H1 (cell line): ENCODE measurements around the gene MCM3. TPM values are rescaled to one million over a fixed set of nuclear protein-coding genes. Genes with fewer than 3 reads are reported as not detected.

Experiments
- CTCF ChIA-PET: fragments of 300-600 bp; sonication (Branson Sonifier 250); formaldehyde crosslinking; loops from one replicate; lab custom pipeline; 2021; ENCODE audit not compliant: partially characterized antibody; lab: Charles Lee
- POLR2A ChIA-PET: fragments of 300-600 bp; sonication (Branson Sonifier 250); formaldehyde crosslinking; loops from one replicate; lab custom pipeline; 2021; ENCODE audit warnings: inconsistent platforms; ENCODE audit not compliant: partially characterized antibody; lab: Charles Lee
- DNase-seq, 2 experiments: peaks; one replicate each; pipeline versions ENCODE4 v3.0.0 to v3.0.0-alpha.2; 2010 to 2022; ENCODE audit warnings: low spot score in 2 of 2, low read depth in 1 of 2, mixed read lengths in 1 of 2
- FAIRE-seq: peaks from 2 replicates; lab custom pipeline; 2011; peaks lifted over from hg19 to GRCh38; lab: Jason Lieb, UNC
- H2AFZ ChIP-seq: 2 replicates; pipeline ENCODE4 v1.8.1; 2012; ENCODE audit warnings: low read length, inconsistent platforms
- H2AK5ac ChIP-seq: 2 replicates; pipeline ENCODE4 v1.6.1; 2013; ENCODE audit warnings: low read depth, low read length
- H2BK120ac ChIP-seq: replicated peaks from 2 replicates; pipeline ENCODE3; 2013; ENCODE audit warnings: low read depth, low read length, inconsistent platforms
- H2BK12ac ChIP-seq: 2 replicates; pipeline ENCODE4 v1.6.1; 2013; ENCODE audit warnings: low read depth, low read length
- H2BK15ac ChIP-seq: 2 replicates; pipeline ENCODE4 v1.6.1; 2013; ENCODE audit warnings: low read length
- H2BK20ac ChIP-seq: 2 replicates; pipeline ENCODE4 v1.6.1; 2013; ENCODE audit warnings: low read length
- H2BK5ac ChIP-seq: 2 replicates; pipeline ENCODE4 v1.6.1; 2013; ENCODE audit warnings: low read depth, low read length
- H3K14ac ChIP-seq: 2 replicates; pipeline ENCODE4 v1.6.1; 2013; ENCODE audit warnings: inconsistent platforms; ENCODE audit not compliant: insufficient read length
- H3K18ac ChIP-seq: 2 replicates; pipeline ENCODE4 v1.6.1; 2013; ENCODE audit warnings: low read length; ENCODE audit errors: extremely low read depth
- H3K23ac ChIP-seq: 2 replicates; pipeline ENCODE4 v1.6.1; 2013; ENCODE audit warnings: inconsistent platforms; ENCODE audit not compliant: insufficient read length
- H3K23me2 ChIP-seq: 2 replicates; pipeline ENCODE4 v1.6.1; 2013; ENCODE audit warnings: low read depth, low read length
- H3K27ac ChIP-seq: 2 replicates; pipeline ENCODE4 v1.6.1; 2011; ENCODE audit warnings: low read depth, low read length, inconsistent platforms
- H3K27me3 ChIP-seq, 4 experiments: replicated peaks in 1 of 4; 1 replicate in 1 of 4; 2 replicates in 3 of 4; pipeline versions ENCODE4 v1.6.1 to v1.8.1; 2011 to 2013; ENCODE audit warnings: low read length in 3 of 4, mild to moderate bottlenecking in 3 of 4, inconsistent platforms in 2 of 4, mixed read lengths in 2 of 4, moderate library complexity in 1 of 4; ENCODE audit not compliant: control insufficient read depth in 3 of 4, insufficient read depth in 3 of 4; ENCODE audit errors: extremely low read depth in 1 of 4
- H3K36me3 ChIP-seq, 4 experiments: 2 replicates each; pipeline versions ENCODE4 v1.6.1 to v1.8.1; 2011 to 2013; ENCODE audit warnings: mild to moderate bottlenecking in 4 of 4, low read length in 3 of 4, moderate library complexity in 2 of 4, control low read depth in 1 of 4, inconsistent platforms in 1 of 4; ENCODE audit not compliant: insufficient read depth in 4 of 4, control insufficient read depth in 2 of 4
- H3K4ac ChIP-seq: replicated peaks from 2 replicates; pipeline ENCODE3; 2013; ENCODE audit warnings: low read length, low read depth, mixed read lengths, inconsistent platforms; ENCODE audit not compliant: insufficient read length
- H3K4me1 ChIP-seq, 4 experiments: replicated peaks in 1 of 4; 1 replicate in 1 of 4; 2 replicates in 3 of 4; pipeline versions ENCODE4 v1.6.1 to v1.8.1; 2011 to 2013; ENCODE audit warnings: low read length in 3 of 4, inconsistent platforms in 2 of 4, mixed read lengths in 1 of 4; ENCODE audit not compliant: insufficient read depth in 4 of 4, control insufficient read depth in 3 of 4
- H3K4me2 ChIP-seq, 2 experiments: 2 replicates each; pipeline versions ENCODE4 v1.6.1 to v1.8.1; 2011 to 2013; ENCODE audit warnings: low read depth in 2 of 2, low read length in 2 of 2, control low read depth in 1 of 2, inconsistent platforms in 1 of 2, mild to moderate bottlenecking in 1 of 2; ENCODE audit not compliant: insufficient read depth in 1 of 2
- H3K4me3 ChIP-seq, 4 experiments: fragments of 200-600, 300-600 bp in 1 of 4; sonication (generic), shearing (Covaris generic), sonication (Bioruptor Twin) in 1 of 4; 2 replicates each; pipeline versions ENCODE4 v1.5.1 to v1.8.1; 2011 to 2016; ENCODE audit warnings: low read length in 4 of 4, low read depth in 3 of 4, control low read depth in 2 of 4, inconsistent platforms in 2 of 4, mild to moderate bottlenecking in 2 of 4, mixed read lengths in 1 of 4, moderate library complexity in 1 of 4; ENCODE audit not compliant: insufficient read depth in 2 of 4; ENCODE audit errors: extremely low read depth in 1 of 4
- H3K56ac ChIP-seq: replicated peaks from 2 replicates; pipeline ENCODE3; 2013; ENCODE audit warnings: low read depth, mild to moderate bottlenecking, mixed read lengths, low read length, inconsistent platforms; ENCODE audit not compliant: insufficient read length
- H3K79me1 ChIP-seq: 2 replicates; pipeline ENCODE4 v1.6.1; 2013; ENCODE audit warnings: low read depth, low read length, control low read depth
- H3K79me2 ChIP-seq, 2 experiments: 2 replicates each; pipeline versions ENCODE4 v1.6.1 to v1.8.1; 2012 to 2013; ENCODE audit warnings: low read length in 2 of 2, mild to moderate bottlenecking in 2 of 2, inconsistent platforms in 1 of 2; ENCODE audit not compliant: insufficient read depth in 2 of 2, control insufficient read depth in 1 of 2
- H3K9ac ChIP-seq, 4 experiments: replicated peaks in 1 of 4; 1 replicate in 1 of 4; 2 replicates in 3 of 4; pipeline versions ENCODE4 v1.6.1 to v1.8.1; 2011 to 2013; ENCODE audit warnings: low read depth in 3 of 4, low read length in 3 of 4, control low read depth in 2 of 4, mild to moderate bottlenecking in 2 of 4, moderate library complexity in 2 of 4, inconsistent platforms in 1 of 4; ENCODE audit errors: extremely low read depth in 1 of 4
- H3K9me3 ChIP-seq, 2 experiments: 2 replicates each; pipeline versions ENCODE4 v1.6.1 to v1.8.1; 2012 to 2013; ENCODE audit warnings: mild to moderate bottlenecking in 2 of 2, moderate library complexity in 2 of 2, control low read depth in 1 of 2, inconsistent platforms in 1 of 2, low read depth in 1 of 2, low read length in 1 of 2, mixed read lengths in 1 of 2; ENCODE audit not compliant: insufficient read depth in 2 of 2
- H4K20me1 ChIP-seq, 2 experiments: replicated peaks in 1 of 2; 2 replicates each; pipeline versions ENCODE3 to v1.8.1; 2011 to 2013; ENCODE audit warnings: inconsistent platforms in 2 of 2, low read length in 2 of 2, mild to moderate bottlenecking in 1 of 2; ENCODE audit not compliant: insufficient read depth in 2 of 2, control insufficient read depth in 1 of 2
- H4K5ac ChIP-seq: 2 replicates; pipeline ENCODE4 v1.6.1; 2013; ENCODE audit warnings: low read length, low read depth, mixed read lengths, inconsistent platforms; ENCODE audit not compliant: insufficient read length
- H4K8ac ChIP-seq: 2 replicates; pipeline ENCODE4 v1.8.0; 2013; ENCODE audit warnings: mild to moderate bottlenecking, moderate library complexity, low read length, inconsistent platforms; ENCODE audit not compliant: insufficient read depth; ENCODE audit errors: extremely low read depth
- H4K91ac ChIP-seq: replicated peaks from 2 replicates; pipeline ENCODE3; 2013; ENCODE audit warnings: low read length, mixed read lengths, inconsistent platforms; ENCODE audit not compliant: insufficient read length
- POLR2A ChIP-seq, 2 experiments: IDR thresholded peaks; 1 replicate in 1 of 2; 2 replicates in 1 of 2; pipeline ENCODE4 v1.6.1; 2011; ENCODE audit warnings: low read depth in 2 of 2, low read length in 2 of 2, mild to moderate bottlenecking in 2 of 2; ENCODE audit errors: control extremely low read depth in 1 of 2
- RAD21 ChIP-seq, 2 experiments: IDR thresholded peaks in 1 of 2; conservative IDR thresholded peaks in 1 of 2; 2 replicates each; pipeline ENCODE4 v1.6.1; 2011; ENCODE audit warnings: low read depth in 2 of 2, low read length in 2 of 2, improper control_type of control experiment in 1 of 2, inconsistent platforms in 1 of 2, mild to moderate bottlenecking in 1 of 2, moderate library complexity in 1 of 2
- WGBS, 2 experiments: shearing (Covaris generic) in 1 of 2; methylation state at CpG; one replicate each; pipeline versions ENCODE4 v1.1.6 to v1.1.7; 2013 to 2015; ENCODE audit warnings: low lambda C conversion rate in 2 of 2, mixed read lengths in 2 of 2, inconsistent platforms in 1 of 2, low coverage in 1 of 2, missing lambda C conversion rate in 1 of 2; ENCODE audit not compliant: insufficient replicate concordance in 2 of 2, insufficient coverage in 1 of 2, insufficient read length in 1 of 2; ENCODE audit errors: extremely low coverage in 1 of 2, missing lambda C conversion rate in 1 of 2; 5-methylcytosine and 5-hydroxymethylcytosine counted together
- polyA plus RNA-seq, 7 experiments: library from polyadenylated mRNA; depleted of rRNA in 3 of 7; stranded (reverse) in 5 of 7; unstranded in 2 of 7; fragments of >200 nt in 5 of 7; fragments of 200-250 nt in 2 of 7; gene quantifications; 1 replicate in 5 of 7; 2 replicates in 1 of 7; 4 replicates in 1 of 7; pipeline versions ENCODE4 v1.2.1 to v1.2.3, GENCODE V29; 2011 to 2013; ENCODE audit warnings: missing spikeins in 2 of 7, mixed read lengths in 2 of 7
- total RNA-seq: library from RNA; stranded (reverse); fragmentation: NEBNext Ultra II Directional; extraction: Animal tissue kit (Norgen Biotek cat#: 25700); gene quantifications from 2 replicates; pipeline ENCODE4 v1.2.1, GENCODE V29; 2021

Gene MCM3
- total and polyA plus RNA-seq, 2 of the 8 experiments (the other 6 are each of a cell fraction or from before 2014, with no cell fraction given) = 275 to 293 TPM

- H3K23me2 ChIP-seq = no peaks in the 10 kb centered on the region
- peaks cover 0 to 2% of the 10 kb centered on the region in 2 experiments for H4K20me1 ChIP-seq
- DNase-seq = no peak
- 87% methylated on average over 6 of the region's 6 CpGs; no CpG with 5 or more reads in 1 of the 2 experiments for WGBS, 2 experiments
- H3K14ac ChIP-seq = no peak overlapping the region
- H3K27ac ChIP-seq = no peak overlapping the region; the same call in 1 of the 2 replicates
- no peak overlapping the region for H2BK120ac ChIP-seq
- H3K23ac ChIP-seq = no peak overlapping the region
- FAIRE-seq = no peak
- H2BK15ac ChIP-seq = no peak overlapping the region
- H4K8ac ChIP-seq = no peak overlapping the region
- H3K4me2 ChIP-seq = no peak overlapping the region
- POLR2A ChIA-PET = interaction anchor here (0.9 to 15.5 kb wide), 10 partner anchors 9 to 183 kb away, joined by 3 to 198 read pairs (median 5); partner anchors contain the start of gene MCM3
- no peaks in the 10 kb centered on the region; a peak in 1 of 7 replicates for H3K4me1 ChIP-seq
- H3K4ac ChIP-seq = no peak overlapping the region
- no peaks in the 10 kb centered on the region for H3K79me1 ChIP-seq
- no peak overlapping the region for H2AFZ ChIP-seq
- 0 out of 4 replicates have a peak, but pooled peaks cover 0 to under 1% of the 10 kb centered on the region in 2 experiments for H3K9me3 ChIP-seq
- H4K5ac ChIP-seq = no peak overlapping the region
- H4K91ac ChIP-seq = no peak overlapping the region
- no peak overlapping the region for H2BK12ac ChIP-seq
- no peaks in the 10 kb centered on the region for H3K79me2 ChIP-seq
- TF ChIP-seq POLR2A (IDR thresholded peaks at IDR 0.05; ENCODE audit: control extremely low read depth in 1 of 2, low read depth in 2 of 2, low read length in 2 of 2) (peak in 1 of 2 experiments; percentile 42; a peak in 1 of 3 replicates), RAD21 (IDR thresholded peaks at IDR 0.05 in 1 of 2, conservative IDR thresholded peaks at IDR 0.05 in 1 of 2; ENCODE audit: low read depth in 2 of 2, low read length in 2 of 2) (no peak)
- no peaks in the 10 kb centered on the region for H3K27me3 ChIP-seq
- peaks cover 39 to 56% (median 51%) of the 10 kb centered on the region in 4 experiments for H3K36me3 ChIP-seq
- H3K4me3 ChIP-seq = no peak overlapping the region
- no peak overlapping the region for H2BK5ac ChIP-seq
- H2AK5ac ChIP-seq = no peak overlapping the region
- H3K56ac ChIP-seq = no peak overlapping the region
- CTCF ChIA-PET = interaction anchor here (1.7 to 11.0 kb wide), 11 partner anchors 8 to 207 kb away, joined by 4 to 149 read pairs (median 35); partner anchors contain the start of genes MCM3 and PKHD1
- H2BK20ac ChIP-seq = no peak overlapping the region
- H3K18ac ChIP-seq = no peak overlapping the region
- H3K9ac ChIP-seq = no peak overlapping the region
Observed at GRCh38 chr6:52261229-52261628, 23.3 kb downstream of the MCM3 start.
